CD4-positive, alpha-beta T cell treated with Interferon gamma for 1 hour (primary cell): ENCODE data around the gene PRLH.

Source experiments
- DNase-seq: peaks from one replicate; pipeline ENCODE4 v3.0.0-alpha.2; 2020

PRLH gene

DNA sequence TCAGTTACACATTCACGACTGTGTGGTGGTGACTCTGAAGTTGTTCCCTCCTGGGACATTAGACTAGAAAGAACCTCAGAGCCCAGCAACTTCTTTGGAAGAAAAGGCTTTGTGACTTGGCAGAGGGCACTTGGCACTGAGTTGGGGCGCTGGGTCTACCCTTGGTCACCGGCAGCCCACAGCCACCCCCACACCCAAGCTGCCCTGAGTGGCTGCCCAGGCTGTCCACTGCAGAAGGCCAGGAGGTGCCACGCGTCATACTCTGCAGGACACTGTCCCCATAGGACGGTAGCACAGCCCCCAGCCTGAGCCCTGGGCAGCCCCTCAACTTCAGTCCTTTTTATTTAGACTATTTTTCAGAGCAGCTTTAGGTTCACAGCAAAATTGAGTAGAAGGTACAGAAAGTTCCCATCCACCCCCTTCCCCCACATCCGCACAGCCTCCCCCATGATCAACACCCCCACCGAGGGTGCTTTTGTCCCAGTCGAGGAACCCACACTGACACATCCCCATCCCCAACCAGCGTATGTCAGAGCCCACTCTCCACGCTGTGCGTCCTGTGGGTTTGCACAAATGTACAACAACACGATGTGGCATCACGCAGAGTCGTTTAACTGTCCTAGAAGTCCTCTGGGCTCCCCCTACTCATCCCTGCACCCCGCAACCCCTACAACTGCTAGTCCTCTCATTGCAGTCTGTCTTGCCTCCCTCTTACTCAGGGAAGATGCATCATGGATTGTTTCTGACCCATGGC lies 1.1 kb downstream of the PRLH start:
- no peak for DNase-seq

DNA sequence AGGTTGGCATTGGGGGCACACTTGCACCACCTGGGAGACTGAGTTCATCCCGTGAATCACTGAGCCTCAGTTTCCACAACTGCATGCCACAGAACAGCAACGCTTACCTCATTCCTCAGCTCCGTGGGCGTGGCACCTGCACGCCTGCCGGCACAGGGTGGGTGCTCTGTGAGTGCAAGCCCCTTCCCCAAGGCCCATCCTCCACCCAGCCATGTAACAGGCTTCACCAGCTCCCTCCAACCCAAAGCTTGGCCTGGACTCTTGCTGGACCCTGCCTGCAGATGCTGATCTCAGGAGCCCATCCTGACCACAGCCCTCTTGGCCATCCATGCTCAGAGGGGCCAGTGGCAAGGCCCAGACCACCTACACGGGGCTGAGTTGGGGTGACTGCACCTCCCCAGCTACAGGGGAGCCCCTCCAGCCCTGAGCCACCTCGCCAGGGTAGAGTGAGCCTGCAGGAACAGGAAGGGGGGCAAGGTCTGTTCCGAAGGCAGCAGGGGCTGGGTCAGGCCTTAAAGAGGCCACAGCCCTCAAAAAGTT lies 1.8 kb downstream of the PRLH start:
- no peak for DNase-seq

DNA sequence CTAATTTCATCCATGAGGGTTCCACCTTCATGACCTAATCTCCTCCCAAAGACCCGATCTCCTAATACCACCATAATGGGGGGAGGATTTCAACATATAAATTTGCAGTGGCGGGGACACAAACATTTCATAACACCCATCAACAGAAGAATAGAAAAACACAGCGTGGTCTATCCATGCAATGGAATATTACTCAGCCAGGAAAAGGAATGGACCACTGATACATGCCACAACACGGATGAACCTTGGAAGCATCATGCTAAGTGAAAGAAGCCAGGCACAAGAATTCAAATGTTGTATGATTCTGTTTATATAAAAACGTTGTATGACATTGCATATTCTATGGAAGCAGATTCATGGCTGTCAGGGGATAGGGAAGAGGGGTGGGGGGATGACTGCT lies 2.7 kb downstream of the PRLH start:
- DNase-seq: no peak

DNA sequence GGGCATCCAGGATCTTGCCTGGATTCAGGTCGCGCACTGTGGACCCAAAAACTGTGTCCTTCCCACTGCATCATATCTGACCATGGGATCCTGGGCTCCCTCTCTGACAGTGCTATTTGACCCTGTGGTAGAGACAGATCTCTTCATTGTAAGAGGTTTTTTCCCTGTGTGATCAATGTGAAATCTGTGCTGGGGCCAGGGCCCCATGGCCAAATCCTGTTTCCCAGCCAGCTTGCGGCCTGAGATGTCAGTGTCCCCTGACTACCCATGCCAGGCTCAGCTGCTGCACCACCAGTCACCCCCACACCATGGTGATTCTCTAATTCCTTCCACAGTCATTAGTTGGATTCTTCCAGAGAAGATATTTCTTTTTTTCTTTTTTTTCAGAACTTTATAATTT lies 3.5 kb downstream of the PRLH start:
- no peak for DNase-seq

DNA sequence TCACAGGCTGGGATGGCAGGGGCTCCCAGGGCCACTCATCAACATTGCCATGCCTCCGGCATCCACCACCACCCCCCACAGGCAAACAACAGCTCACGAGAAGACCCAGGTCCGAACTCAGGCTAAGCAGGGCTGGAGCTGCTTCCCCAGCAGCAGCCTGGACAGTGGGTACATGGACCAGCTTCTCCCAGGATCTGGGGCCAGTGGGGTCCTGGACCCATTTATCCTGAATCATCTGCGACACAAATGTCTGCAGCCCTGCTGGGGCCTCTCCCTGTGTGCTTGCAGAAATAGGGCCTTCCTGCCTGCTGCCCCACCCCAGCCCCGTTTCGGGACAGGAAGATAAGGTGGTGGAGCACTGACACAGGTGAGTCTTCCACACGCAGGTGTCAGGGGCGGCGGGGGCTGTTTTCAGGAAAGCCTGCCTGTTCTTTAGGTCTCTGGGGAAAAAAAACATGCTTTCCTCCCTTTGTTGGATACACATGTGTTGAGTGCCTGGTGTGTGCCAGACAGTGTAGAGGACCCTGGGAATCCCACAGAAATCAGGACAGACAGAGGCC lies 4.5 kb downstream of the PRLH start:
- DNase-seq: no peak

DNA sequence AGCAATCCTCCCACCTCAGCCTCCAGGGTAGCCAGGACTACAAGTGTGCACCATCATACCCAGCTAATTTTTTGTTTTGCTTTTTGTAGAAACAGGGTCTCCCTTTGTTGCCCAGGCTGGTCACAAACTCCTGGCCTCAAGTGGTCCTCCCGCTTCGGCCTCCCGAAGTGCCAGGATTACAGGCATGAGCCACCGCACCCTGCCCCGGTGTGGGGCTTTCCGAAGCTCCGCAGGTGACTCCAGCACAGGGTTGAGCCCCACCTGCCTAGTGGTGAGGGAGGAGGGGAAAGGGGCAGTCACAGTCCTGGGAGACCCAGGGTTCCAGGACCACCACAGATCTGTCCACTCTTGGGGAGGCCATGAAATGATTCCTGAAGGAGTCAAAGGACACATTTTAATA lies 5.2 kb downstream of the PRLH start:
- DNase-seq: no peak

DNA sequence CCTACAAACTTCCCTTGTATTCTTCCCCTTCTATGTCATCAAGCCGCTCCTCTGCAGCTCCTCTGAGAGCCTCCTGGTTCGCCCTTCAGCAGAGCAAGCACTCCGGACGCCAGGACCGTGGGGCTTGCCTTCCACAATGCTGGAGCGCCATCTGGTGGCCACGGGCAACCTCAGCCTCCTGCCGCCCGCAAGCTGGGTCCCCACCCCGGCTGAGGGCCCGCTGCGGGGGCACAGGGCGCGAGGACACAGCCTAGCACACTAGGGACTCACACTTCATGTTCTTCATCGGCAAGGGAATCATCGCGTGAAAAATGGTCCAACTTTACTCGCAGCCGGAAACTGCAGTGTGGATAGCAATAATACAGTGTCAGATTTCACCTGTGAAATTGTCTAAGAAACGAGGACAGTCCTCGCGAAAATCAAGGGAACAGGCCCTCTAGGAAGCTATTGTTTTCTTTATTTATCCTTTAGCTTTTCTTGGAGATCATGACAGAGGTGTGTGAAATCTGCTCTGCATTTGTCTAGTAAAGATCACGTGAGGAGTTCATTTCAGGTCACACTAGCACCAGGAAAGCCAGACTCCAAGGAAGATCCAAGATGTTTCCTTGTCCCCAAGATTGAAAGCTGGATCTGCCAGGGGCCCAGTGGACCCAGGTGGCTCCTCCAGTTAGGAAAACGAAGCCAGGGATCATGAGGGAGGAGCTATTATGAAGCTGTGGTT lies 5.8 kb downstream of the PRLH start:
- peak; percentile 78 for DNase-seq

DNA sequence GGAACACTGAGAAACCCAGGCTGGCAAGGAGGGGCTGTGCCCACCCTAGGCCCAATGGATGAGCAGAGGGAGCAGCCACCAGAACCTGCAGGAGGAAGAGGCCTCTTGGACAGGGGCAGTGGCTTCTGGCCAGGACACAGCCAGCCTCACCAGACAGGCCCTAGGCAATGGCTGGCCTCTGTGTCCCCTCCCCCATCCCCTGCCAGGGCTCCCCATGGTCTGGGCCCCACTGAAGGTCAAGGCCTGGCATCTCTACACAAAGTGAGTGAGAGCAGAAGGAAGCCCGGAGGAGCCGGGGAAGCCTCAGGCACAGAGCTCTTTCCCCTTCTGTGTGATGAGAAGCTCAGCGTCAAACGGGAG lies 6.3 kb downstream of the PRLH start:
- no peak for DNase-seq

DNA sequence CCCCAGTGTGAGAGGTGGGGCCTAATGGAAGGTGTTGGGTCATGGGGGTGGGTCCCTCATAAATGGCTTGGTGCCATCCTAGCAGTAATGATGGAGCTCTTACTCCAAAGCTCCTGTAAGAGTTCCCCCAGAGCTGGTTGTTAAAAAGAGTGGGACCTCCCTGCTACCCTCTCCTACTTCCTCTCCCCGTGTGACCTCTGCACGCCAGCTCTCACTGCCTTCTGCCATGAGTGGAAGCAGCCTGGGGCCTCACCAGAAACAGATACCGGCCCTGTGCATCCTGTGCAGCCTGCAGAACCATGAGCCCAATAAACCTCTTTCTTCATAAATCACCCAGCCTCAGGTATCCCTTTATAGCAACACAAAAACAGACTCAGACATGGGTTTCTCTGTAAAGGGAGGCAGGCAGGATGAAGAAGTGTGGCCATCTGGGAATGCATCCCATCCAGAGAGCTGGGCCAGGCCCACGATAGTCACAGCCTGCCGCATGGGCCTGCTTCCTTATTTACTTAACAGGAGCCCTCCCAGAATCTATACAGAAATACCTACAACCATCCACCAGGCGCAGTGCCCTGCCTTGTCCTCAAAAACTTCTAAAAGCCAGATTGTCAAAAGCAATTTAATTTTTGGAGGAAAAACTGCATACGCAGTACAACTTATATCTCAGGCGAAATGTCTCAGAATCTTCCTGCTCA lies 7.5 kb downstream of the PRLH start:
- DNase-seq: no peak

DNA sequence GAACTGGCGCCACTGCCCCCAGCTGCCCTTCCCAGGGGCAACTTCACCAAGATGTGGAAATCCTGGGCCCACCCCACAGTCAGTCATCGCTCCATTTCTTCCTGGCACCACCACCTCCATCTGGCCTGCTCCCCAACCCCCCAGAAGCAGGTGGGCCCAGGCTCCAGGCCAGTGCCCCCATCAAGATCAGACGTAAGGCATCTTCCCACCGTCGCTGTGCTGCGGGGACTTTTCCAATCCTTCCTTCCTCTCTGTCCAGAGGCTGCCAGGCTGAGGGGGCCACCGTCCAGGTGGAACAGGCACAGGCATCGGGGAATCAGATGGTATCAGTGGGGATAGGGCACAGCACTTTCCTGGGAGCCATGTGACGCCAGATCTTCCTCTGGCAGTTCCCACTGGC lies 8.1 kb downstream of the PRLH start:
- no peak for DNase-seq

DNA sequence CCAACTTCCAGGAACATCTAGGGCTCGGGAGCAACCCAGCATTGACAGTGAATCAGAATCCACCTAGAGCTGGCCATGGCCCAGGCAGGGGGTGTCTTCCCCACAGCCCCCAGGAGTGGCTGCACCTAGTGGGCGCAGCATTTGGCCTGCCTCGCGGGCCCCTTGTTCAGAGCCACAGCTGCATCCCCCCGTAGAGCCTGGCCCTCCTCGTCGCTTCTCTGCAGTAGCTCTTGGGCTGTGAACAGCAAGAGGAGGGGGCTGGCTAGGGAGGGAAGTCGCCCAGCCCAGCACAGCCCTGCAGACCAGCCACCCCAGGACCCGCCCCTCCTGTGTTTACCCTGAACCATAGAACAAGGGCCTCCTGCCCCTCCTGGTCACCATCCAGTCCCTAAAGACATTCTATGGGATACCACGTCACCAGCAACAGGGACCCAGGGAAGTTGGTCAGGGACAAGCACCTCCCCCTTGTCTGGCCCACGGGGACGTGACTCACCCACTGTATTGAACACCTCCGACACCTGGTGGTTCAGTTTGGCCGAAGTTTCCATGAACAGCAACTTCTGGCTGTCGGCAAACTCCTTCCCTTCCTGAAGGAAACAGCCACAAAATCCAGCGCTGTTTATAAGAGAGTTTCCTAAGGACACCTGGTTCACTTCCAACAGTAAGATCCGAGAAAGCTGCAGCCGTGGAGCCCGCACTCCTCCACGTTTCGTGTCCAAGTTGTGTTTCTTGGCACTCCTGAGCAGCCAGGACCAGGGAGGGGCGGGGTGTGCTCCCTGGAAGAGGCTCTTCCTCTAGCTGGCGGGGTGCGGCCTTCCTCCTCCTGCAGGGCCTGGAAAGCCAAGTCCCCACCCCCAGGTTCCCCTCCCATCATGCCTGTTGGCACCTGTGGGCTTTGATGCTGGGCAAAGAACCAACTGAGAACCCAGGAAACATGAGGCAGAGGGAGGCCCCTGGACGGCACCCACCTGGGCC lies 8.8 kb downstream of the PRLH start:
- DNase-seq: no peak

DNA sequence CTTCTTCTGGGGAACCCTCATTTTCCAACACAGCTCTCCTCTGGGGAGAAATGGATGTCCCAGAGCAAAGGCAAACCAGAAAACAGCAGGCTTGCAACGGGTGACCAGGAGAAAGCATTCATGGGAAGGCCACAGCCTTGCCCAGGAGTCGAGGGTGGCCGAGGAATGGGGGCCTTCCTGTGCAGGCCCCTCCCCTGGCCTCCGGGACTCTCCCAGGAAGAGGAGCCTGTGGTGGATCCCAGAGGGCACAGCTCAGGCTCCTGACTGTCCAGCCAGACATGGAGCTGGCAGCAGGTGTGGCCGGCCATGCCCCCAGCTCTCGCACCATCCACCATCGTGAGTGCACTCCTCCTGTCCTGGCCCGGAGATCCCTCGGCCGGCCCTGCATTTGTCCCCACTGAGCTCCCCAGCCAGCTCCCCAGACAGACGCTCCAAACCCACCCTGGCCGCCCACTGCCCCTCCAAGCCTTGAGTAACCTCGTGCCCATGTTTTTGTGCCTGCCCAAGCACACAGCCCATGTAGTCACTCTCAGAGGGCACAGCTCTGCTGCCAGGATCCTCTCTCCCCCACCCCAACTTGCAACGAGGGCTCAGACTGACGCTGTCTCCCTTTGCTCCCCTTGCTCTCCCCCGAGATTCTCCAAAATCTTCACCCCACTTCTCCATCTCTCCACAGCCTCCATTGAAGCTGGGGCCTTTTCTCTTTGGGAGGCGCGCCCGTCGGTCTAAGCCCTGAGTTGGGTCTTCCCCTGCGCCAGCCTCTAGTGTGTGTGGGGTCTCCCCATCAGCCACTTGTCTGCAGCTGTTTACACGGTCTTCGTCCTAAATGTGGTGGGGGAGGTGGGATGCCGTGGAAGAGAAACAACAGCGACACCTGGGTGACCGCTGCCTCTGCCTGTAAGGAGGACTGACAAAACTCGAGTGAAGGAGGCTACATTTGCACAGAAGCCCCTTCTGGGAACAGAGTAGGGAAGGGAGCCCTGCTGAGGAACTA lies 9.8 kb downstream of the PRLH start:
- no peak for DNase-seq

DNA sequence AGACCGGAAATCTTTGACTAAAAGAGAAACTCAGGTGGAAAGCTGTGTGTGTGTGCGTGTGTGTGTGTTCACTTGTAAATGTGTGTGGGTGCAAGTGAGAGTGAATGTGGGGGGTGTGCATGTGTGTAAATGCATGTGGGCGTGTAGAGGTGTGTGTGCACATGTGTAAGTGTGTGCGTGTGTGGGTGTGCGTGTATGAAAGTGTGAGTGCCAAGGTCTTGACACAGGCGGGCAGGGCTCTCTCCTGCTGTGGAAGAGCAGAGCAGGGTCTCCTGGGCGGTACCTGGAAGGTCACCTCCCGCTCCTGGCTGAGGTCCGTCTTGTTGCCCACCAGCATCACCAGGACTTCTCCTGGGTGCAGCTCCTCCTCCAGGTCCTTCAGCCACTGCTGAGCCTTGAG lies 10.6 kb downstream of the PRLH start:
- no peak for DNase-seq

DNA sequence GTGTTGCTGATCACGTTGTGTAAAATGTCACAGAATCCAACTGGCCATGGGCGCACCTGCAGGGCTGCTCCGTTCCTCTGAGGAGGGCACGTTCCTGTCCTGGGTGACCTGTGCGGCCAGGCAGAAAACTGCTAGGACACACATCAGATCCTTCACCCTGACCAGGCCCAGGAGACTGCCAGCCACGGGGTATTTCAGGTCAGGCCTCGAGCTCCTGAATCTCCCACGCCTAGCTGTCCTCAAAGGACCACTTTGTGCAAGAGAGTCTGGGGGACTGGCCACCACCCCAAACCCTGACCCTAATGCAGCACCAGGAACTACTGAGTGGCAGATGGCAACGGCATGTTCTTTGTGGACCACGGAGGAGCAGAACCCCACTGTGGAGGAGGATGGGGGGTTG lies 11.1 kb downstream of the PRLH start:
- DNase-seq: no peak

DNA sequence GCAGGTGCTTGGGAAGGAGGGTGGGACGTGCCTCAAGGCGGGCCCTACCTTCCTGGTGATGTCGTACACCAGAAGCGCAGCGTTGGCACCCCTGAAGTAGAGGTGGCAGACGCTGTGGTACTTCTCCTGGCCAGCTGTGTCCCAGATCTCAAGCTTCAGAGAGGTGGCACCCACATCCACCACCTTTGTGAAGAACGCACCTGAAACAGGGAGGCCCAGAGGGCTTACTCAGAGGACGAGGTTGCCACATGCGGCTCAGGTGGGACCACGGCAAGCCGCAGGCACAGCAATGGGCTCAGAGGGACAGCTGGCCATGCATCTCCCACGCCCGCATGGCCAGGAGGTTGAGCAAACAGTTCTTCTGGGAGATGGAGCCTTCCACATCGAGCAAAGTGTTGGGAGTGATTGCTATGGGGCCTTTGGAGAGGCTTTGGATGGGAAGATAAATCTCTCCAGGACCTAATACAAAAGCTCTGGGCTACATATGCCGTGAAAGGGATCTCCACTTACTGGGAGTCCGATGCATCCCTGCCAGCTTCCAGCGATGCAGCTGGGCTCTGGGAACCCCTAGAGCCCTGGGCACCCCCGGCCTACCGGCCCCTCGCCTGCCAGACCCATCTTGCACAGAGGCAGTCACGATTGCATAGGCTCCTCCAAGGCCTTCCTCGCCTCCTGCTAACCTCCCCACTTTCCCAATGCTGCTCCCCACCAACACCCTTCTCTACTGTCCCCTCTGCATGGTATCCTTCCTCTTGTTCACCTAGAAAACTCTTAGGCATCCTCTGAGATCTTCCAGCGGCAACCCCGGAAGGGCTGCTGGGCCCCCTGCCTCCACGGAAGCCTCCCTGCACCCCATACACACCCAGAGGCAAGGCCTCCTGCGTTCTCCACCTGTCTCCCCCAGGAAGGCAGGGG lies 11.8 kb downstream of the PRLH start:
- DNase-seq: no peak

DNA sequence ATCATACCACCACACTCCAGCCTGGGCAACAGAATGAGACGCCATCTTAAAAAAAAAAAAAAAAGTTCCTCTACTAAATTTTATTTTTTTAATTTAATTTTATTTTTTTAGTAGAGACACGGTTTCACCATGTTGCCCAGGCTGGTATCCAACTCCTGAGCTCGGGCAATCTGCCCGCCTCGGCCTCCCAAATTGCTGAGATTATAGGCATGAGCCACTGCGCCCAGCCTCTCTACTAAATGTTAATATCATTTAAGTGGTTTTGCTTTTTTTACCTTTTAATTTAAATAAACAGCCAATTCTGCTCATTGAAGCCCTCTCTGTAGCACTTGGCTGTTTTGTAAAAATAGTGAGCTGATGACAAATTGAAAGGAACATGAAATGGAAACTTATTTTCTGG lies 15.0 kb downstream of the PRLH start:
- no peak for DNase-seq

DNA sequence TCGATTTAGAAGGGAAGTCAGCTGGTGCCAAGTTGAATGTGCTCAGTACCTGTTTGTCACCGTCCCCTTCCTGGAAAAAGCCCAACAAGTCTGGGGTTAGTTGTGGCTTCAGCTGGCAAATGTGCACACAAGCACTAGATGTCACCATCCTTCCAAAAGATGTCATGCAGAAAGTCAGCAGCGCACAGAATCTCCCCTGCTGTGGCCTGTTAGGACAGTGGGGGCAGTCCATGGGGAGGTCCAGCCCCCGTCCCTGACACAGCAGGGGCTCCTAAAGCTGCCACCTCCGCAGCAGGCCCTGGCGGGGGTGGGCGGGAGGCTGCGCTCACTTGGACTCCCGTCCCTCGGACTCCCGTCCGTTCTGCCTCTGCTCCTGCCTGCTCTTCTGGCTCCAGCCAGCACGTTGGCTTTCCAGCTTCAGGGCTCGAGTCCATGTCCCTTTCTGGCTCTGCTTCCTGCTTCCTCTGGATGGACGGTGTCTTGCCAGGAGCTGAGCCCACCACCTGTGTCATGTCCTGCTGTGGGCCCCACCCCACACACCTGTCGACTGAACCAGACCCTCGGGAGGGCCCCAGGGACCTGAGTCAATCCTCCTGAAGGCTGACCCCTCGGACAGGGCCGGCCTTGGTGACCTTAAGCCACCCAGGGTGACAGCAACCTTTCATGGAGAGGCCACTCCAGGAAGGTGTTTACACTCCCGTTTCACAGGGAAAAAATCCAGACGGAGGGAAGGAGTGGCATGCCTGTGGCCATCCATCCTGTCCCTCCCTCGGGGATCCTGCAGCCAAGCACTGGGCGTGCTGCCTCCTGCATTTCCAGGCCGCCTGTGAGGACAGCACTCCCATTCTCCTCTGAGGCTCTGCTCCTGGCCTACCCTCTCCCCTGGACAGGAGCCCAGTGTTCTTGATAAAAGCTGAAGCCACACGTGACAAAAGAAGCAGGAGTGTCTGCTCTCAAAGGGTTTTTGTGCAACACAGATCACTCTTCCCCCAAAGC lies 15.7 kb downstream of the PRLH start:
- DNase-seq: peak; percentile 57
